Muscle of leg (tissue), 11 donors: ENCODE measurements around the gene UBE2O. TPM values are rescaled to one million over a fixed set of nuclear protein-coding genes. Genes with fewer than 3 reads are reported as not detected.
"Not testable (repeated sequence)": the region's sequence is repeated elsewhere in the genome, so short reads cannot be mapped to it uniquely, and the experiment has no call there.

Experiments
- DNase-seq: peaks from one replicate; pipeline ENCODE4 v3.0.0; 2013
- H3K27ac ChIP-seq: one replicate; pipeline ENCODE4 v1.5.1; 2013; ENCODE audit warnings: mild to moderate bottlenecking, low read length, control low read depth
- H3K27me3 ChIP-seq: one replicate; pipeline ENCODE4 v1.6.1; 2013; ENCODE audit warnings: low read length; ENCODE audit not compliant: control insufficient read depth, insufficient read depth
- H3K36me3 ChIP-seq: one replicate; pipeline ENCODE4 v1.6.1; 2013; ENCODE audit warnings: low read length; ENCODE audit not compliant: control insufficient read depth, insufficient read depth
- H3K4me1 ChIP-seq: one replicate; pipeline ENCODE4 v1.6.1; 2013; ENCODE audit warnings: low read length; ENCODE audit not compliant: control insufficient read depth, insufficient read depth
- H3K4me3 ChIP-seq: one replicate; pipeline ENCODE4 v1.5.1; 2013; ENCODE audit warnings: low read length, control low read depth
- H3K9me3 ChIP-seq: replicated peaks from 2 replicates; pipeline ENCODE4 v1.6.1; 2013; ENCODE audit warnings: low read depth, low read length; ENCODE audit not compliant: control insufficient read depth
- WGBS: methylation state at CpG from one replicate; pipeline ENCODE4 v1.1.5; 2013; ENCODE audit warnings: missing lambda C conversion rate; ENCODE audit not compliant: insufficient coverage; 5-methylcytosine and 5-hydroxymethylcytosine counted together
- polyA plus RNA-seq, 8 donors: library from polyadenylated mRNA; unstranded; fragments of 120-200 nt; gene quantifications; one replicate each; pipeline versions ENCODE4 v1.2.1 to v1.2.3, GENCODE V29; 2013; ENCODE audit warnings: inconsistent platforms in 1 of 8, low replicate concordance in 1 of 8; ENCODE audit not compliant: insufficient read length in 8 of 8, insufficient read depth in 1 of 8
- total RNA-seq: library from RNA; stranded (reverse); fragments of 120-200 nt; gene quantifications from one replicate; pipeline ENCODE4 v1.2.4, GENCODE V29; 2013

UBE2O gene
- total and polyA plus RNA-seq, 9 donors = 11.1 to 20.4 (median 16.9) TPM

GRCh38 chr17:76370261-76370993 is 82.5 kb downstream of the UBE2O start:
- WGBS = no CpG with 5 or more reads among the region's 11 CpGs
- no peaks in the 10 kb centered on the region for H3K27me3 ChIP-seq
- H3K4me3 ChIP-seq = no peak overlapping the region
- H3K36me3 ChIP-seq = no peaks in the 10 kb centered on the region
- peaks cover 30% of the 10 kb centered on the region for H3K4me1 ChIP-seq
- no peaks in the 10 kb centered on the region for H3K9me3 ChIP-seq
- peak; percentile 84 for DNase-seq
- peak overlapping the region; percentile 35 for H3K27ac ChIP-seq

- Histone ChIP-seq H3K27ac (peak overlapping the region; percentile 35), H3K27me3 (no peaks in the 10 kb centered on the region), H3K36me3 (no peaks in the 10 kb centered on the region), H3K9me3 (no peaks in the 10 kb centered on the region), H3K4me3 (no peak overlapping the region), H3K4me1 (peaks cover 28% of the 10 kb centered on the region)
- peak; percentile 41 for DNase-seq
- WGBS = 27% methylated on average over 7 of the region's 7 CpGs
These were observed 83.1 kb downstream of the UBE2O start for GRCh38 chr17:76369804-76370203.

- Histone ChIP-seq H3K36me3 (no peaks in the 10 kb centered on the region), H3K4me3 (no peak overlapping the region), H3K27me3 (no peaks in the 10 kb centered on the region), H3K4me1 (peaks cover 28% of the 10 kb centered on the region), H3K9me3 (no peaks in the 10 kb centered on the region), H3K27ac (peak overlapping the region; percentile 35)
- 64% methylated on average over 10 of the region's 10 CpGs for WGBS
- no peak for DNase-seq
These were observed 83.6 kb downstream of the UBE2O start for GRCh38 chr17:76369379-76369778.

- H3K27ac ChIP-seq = no peak overlapping the region
- H3K4me3 ChIP-seq = no peak overlapping the region
- 70% methylated on average over 2 of the region's 11 CpGs for WGBS
- no peak for DNase-seq
- no peaks in the 10 kb centered on the region for H3K27me3 ChIP-seq
- peaks cover 28% of the 10 kb centered on the region for H3K4me1 ChIP-seq
- H3K9me3 ChIP-seq = no peaks in the 10 kb centered on the region
- no peaks in the 10 kb centered on the region for H3K36me3 ChIP-seq
These were observed 84.4 kb downstream of the UBE2O start for GRCh38 chr17:76368545-76368944.

GRCh38 chr17:76367642-76368041 is 85.3 kb downstream of the UBE2O start:
- no peak for DNase-seq
- H3K4me1 ChIP-seq = peaks cover 28% of the 10 kb centered on the region
- H3K27me3 ChIP-seq = no peaks in the 10 kb centered on the region
- no peak overlapping the region for H3K27ac ChIP-seq
- WGBS = 100% methylated on average over 1 of the region's 6 CpGs
- H3K36me3 ChIP-seq = no peaks in the 10 kb centered on the region
- no peaks in the 10 kb centered on the region for H3K9me3 ChIP-seq
- no peak overlapping the region for H3K4me3 ChIP-seq

- Histone ChIP-seq H3K27me3 (no peaks in the 10 kb centered on the region), H3K27ac (no peak overlapping the region), H3K36me3 (no peaks in the 10 kb centered on the region), H3K4me1 (peaks cover 40% of the 10 kb centered on the region), H3K9me3 (no peaks in the 10 kb centered on the region), H3K4me3 (no peak overlapping the region)
- no peak for DNase-seq
- no CpG with 5 or more reads among the region's 3 CpGs for WGBS
These were observed 86.7 kb downstream of the UBE2O start for GRCh38 chr17:76366247-76366646.

GRCh38 chr17:76365256-76365903 is 87.6 kb downstream of the UBE2O start:
- Histone ChIP-seq H3K27ac (no peak overlapping the region), H3K27me3 (no peaks in the 10 kb centered on the region), H3K36me3 (no peaks in the 10 kb centered on the region), H3K9me3 (no peaks in the 10 kb centered on the region), H3K4me3 (no peak overlapping the region), H3K4me1 (peaks cover 33% of the 10 kb centered on the region)
- 46% methylated on average over 8 of the region's 12 CpGs for WGBS
- DNase-seq = no peak

GRCh38 chr17:76363107-76363842 is 89.7 kb downstream of the UBE2O start:
- Histone ChIP-seq H3K4me1 (peaks cover 13% of the 10 kb centered on the region), H3K27ac (no peak overlapping the region), H3K36me3 (no peaks in the 10 kb centered on the region), H3K4me3 (no peak overlapping the region), H3K9me3 (no peaks in the 10 kb centered on the region), H3K27me3 (no peaks in the 10 kb centered on the region)
- 78% methylated on average over 4 of the region's 11 CpGs for WGBS
- DNase-seq = no peak

- Histone ChIP-seq H3K27me3 (no peaks in the 10 kb centered on the region), H3K9me3 (no peaks in the 10 kb centered on the region), H3K4me3 (no peak overlapping the region), H3K4me1 (peaks cover 12% of the 10 kb centered on the region), H3K36me3 (no peaks in the 10 kb centered on the region), H3K27ac (no peak overlapping the region)
- WGBS = no CpG with 5 or more reads among the region's 2 CpGs
- DNase-seq = no peak
These were observed 92.5 kb downstream of the UBE2O start for GRCh38 chr17:76360461-76360860.

- peaks cover 13% of the 10 kb centered on the region for H3K4me1 ChIP-seq
- not testable (repeated sequence) for H3K27me3 ChIP-seq, H3K9me3 ChIP-seq, H3K27ac ChIP-seq, DNase-seq, H3K4me3 ChIP-seq, H3K36me3 ChIP-seq
- WGBS = 77% methylated on average over 5 of the region's 6 CpGs
These were observed 93.2 kb downstream of the UBE2O start for GRCh38 chr17:76359776-76360175.
